ENCODE results near the gene INPP4A.
A peak's percentile ranks its signal among the peaks of the same experiment; 100 is the strongest.

Gene INPP4A

DNA sequence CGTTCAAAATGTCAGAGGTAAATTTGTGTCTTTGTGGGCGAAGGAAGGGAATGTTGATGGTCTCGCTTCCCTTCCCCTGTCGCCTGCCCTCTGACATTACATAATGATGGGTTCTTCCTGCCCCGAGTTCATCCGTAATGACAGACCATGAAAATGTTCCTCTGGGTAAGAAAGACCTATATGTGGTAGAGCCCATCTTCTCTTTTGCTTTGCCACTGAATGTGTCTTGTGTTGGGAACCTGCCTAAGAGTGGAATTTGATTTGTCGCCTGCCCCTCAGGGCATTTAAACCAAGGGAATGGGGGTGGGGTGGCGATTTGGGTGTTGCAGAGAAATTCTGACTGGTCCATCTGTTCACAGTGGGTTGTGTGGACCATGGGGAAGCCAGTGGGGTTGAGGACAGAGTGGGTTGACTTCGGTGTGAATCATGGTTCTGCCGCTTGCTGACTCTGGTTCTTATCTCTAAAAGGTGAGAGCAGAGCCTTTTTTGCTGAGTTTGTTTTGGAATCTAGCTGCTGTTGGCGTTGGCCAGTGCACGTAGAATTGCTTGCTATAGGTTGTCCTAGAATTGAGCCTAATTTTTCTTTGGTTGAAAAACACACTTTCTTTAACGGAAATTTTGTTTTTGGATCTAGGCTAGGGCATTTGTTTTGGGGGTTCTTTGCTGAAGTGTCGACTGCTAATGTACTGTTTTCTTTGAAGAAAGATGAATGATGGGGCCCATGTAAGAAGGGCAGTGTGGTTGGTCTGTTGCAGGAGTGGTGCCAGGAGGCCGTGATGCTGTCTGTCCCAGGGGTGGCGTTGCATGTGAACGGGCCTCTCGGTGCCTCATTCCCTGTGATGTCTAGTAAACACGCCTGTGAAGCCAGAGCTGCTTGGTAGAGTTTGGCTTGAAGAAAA is 1.3 kb downstream of the INPP4A start (continued):
- TF ChIP-seq, protein P1, sequence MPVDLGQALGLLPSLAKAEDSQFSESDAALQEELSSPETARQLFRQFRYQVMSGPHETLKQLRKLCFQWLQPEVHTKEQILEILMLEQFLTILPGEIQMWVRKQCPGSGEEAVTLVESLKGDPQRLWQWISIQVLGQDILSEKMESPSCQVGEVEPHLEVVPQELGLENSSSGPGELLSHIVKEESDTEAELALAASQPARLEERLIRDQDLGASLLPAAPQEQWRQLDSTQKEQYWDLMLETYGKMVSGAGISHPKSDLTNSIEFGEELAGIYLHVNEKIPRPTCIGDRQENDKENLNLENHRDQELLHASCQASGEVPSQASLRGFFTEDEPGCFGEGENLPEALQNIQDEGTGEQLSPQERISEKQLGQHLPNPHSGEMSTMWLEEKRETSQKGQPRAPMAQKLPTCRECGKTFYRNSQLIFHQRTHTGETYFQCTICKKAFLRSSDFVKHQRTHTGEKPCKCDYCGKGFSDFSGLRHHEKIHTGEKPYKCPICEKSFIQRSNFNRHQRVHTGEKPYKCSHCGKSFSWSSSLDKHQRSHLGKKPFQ (tag by site-specific recombination; IDR thresholded peaks at IDR 0.05) = peak; percentile 66; the same call in 1 of the 2 replicates
- TF ChIP-seq, protein P2, sequence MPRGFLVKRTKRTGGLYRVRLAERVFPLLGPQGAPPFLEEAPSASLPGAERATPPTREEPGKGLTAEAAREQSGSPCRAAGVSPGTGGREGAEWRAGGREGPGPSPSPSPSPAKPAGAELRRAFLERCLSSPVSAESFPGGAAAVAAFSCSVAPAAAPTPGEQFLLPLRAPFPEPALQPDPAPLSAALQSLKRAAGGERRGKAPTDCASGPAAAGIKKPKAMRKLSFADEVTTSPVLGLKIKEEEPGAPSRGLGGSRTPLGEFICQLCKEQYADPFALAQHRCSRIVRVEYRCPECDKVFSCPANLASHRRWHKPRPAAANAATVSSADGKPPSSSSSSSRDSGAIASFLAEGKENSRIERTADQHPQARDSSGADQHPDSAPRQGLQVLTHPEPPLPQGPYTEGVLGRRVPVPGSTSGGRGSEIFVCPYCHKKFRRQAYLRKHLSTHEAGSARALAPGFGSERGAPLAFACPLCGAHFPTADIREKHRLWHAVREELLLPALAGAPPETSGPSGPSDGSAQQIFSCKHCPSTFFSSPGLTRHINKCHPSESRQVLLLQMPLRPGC (tag by site-specific recombination; IDR thresholded peaks at IDR 0.05) = no peak
- TF ChIP-seq ZNF600 (tag by site-specific recombination; IDR thresholded peaks at IDR 0.05) (peak; percentile 90), EGR2 (tag by site-specific recombination; IDR thresholded peaks at IDR 0.05; ENCODE audit: low read depth) (peak; percentile 31; the same call in 1 of the 2 replicates), ZNF391 (tag by site-specific recombination; IDR thresholded peaks at IDR 0.05; ENCODE audit: borderline replicate concordance, low read depth) (no peak), ZNF174 (tag by site-specific recombination; IDR thresholded peaks at IDR 0.05) (no peak), ZFP3 (tag by site-specific recombination; IDR thresholded peaks at IDR 0.05; ENCODE audit: low read depth) (peak; percentile 36; the same call in 1 of the 2 replicates), HOXC10 (CRISPR knock-in tag; IDR thresholded peaks at IDR 0.05) (no peak), ZNF335 (tag by site-specific recombination; conservative IDR thresholded peaks at IDR 0.05) (peak; percentile 82), TRIM28 (IDR thresholded peaks at IDR 0.05; ENCODE audit: borderline replicate concordance, low read length) (no peak), ZNF211 (tag by site-specific recombination; IDR thresholded peaks at IDR 0.05; ENCODE audit: low read depth) (no peak), REPIN1 (tag by site-specific recombination; IDR thresholded peaks at IDR 0.05; ENCODE audit: low read depth) (no peak), ZNF654 (tag by site-specific recombination; IDR thresholded peaks at IDR 0.05; ENCODE audit: low read depth) (no peak), ZNF248 (tag by site-specific recombination; IDR thresholded peaks at IDR 0.05) (no peak), SP7 (tag by site-specific recombination; IDR thresholded peaks at IDR 0.05) (0 out of 2 replicates have a peak, but pooled peaks have one; percentile 26), ZBTB17 (tag by site-specific recombination; IDR thresholded peaks at IDR 0.05) (0 out of 2 replicates have a peak, but pooled peaks have one; percentile 41), YY2 (tag by site-specific recombination; IDR thresholded peaks at IDR 0.05) (no peak), ZBTB21 (tag by site-specific recombination; IDR thresholded peaks at IDR 0.05) (no peak), SETDB1 (IDR thresholded peaks at IDR 0.05; ENCODE audit: insufficient read length, low read length) (no peak), ZNF521 (tag by site-specific recombination; IDR thresholded peaks at IDR 0.05) (no peak), KLF16 (tag by site-specific recombination; IDR thresholded peaks at IDR 0.05) (no peak)
- TF ChIP-seq, protein P3, sequence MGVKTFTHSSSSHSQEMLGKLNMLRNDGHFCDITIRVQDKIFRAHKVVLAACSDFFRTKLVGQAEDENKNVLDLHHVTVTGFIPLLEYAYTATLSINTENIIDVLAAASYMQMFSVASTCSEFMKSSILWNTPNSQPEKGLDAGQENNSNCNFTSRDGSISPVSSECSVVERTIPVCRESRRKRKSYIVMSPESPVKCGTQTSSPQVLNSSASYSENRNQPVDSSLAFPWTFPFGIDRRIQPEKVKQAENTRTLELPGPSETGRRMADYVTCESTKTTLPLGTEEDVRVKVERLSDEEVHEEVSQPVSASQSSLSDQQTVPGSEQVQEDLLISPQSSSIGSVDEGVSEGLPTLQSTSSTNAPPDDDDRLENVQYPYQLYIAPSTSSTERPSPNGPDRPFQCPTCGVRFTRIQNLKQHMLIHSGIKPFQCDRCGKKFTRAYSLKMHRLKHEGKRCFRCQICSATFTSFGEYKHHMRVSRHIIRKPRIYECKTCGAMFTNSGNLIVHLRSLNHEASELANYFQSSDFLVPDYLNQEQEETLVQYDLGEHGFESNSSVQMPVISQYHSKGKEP (tag by site-specific recombination; IDR thresholded peaks at IDR 0.05) = 0 out of 2 replicates have a peak, but pooled peaks have one; percentile 10
- TF ChIP-seq, protein P4, sequence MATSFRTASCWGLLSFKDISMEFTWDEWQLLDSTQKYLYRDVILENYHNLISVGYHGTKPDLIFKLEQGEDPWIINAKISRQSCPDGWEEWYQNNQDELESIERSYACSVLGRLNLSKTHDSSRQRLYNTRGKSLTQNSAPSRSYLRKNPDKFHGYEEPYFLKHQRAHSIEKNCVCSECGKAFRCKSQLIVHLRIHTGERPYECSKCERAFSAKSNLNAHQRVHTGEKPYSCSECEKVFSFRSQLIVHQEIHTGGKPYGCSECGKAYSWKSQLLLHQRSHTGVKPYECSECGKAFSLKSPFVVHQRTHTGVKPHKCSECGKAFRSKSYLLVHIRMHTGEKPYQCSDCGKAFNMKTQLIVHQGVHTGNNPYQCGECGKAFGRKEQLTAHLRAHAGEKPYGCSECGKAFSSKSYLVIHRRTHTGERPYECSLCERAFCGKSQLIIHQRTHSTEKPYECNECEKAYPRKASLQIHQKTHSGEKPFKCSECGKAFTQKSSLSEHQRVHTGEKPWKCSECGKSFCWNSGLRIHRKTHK (tag by site-specific recombination; IDR thresholded peaks at IDR 0.05) = no peak
- TF ChIP-seq, protein P5, sequence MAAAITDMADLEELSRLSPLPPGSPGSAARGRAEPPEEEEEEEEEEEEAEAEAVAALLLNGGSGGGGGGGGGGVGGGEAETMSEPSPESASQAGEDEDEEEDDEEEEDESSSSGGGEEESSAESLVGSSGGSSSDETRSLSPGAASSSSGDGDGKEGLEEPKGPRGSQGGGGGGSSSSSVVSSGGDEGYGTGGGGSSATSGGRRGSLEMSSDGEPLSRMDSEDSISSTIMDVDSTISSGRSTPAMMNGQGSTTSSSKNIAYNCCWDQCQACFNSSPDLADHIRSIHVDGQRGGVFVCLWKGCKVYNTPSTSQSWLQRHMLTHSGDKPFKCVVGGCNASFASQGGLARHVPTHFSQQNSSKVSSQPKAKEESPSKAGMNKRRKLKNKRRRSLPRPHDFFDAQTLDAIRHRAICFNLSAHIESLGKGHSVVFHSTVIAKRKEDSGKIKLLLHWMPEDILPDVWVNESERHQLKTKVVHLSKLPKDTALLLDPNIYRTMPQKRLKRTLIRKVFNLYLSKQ (tag by site-specific recombination; IDR thresholded peaks at IDR 0.05; ENCODE audit: borderline replicate concordance) = no peak
- TF ChIP-seq, protein P6, sequence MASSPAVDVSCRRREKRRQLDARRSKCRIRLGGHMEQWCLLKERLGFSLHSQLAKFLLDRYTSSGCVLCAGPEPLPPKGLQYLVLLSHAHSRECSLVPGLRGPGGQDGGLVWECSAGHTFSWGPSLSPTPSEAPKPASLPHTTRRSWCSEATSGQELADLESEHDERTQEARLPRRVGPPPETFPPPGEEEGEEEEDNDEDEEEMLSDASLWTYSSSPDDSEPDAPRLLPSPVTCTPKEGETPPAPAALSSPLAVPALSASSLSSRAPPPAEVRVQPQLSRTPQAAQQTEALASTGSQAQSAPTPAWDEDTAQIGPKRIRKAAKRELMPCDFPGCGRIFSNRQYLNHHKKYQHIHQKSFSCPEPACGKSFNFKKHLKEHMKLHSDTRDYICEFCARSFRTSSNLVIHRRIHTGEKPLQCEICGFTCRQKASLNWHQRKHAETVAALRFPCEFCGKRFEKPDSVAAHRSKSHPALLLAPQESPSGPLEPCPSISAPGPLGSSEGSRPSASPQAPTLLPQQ (tag by site-specific recombination; IDR thresholded peaks at IDR 0.05) = peak; percentile 65; the same call in 1 of the 2 replicates

All from HEK293 (cell line).